ENCODE results near the gene ZNF780B.
"Not testable (repeated sequence)": the region's sequence is repeated elsewhere in the genome, so short reads cannot be mapped to it uniquely, and the experiment has no call there.

The ZNF780B gene

DNA sequence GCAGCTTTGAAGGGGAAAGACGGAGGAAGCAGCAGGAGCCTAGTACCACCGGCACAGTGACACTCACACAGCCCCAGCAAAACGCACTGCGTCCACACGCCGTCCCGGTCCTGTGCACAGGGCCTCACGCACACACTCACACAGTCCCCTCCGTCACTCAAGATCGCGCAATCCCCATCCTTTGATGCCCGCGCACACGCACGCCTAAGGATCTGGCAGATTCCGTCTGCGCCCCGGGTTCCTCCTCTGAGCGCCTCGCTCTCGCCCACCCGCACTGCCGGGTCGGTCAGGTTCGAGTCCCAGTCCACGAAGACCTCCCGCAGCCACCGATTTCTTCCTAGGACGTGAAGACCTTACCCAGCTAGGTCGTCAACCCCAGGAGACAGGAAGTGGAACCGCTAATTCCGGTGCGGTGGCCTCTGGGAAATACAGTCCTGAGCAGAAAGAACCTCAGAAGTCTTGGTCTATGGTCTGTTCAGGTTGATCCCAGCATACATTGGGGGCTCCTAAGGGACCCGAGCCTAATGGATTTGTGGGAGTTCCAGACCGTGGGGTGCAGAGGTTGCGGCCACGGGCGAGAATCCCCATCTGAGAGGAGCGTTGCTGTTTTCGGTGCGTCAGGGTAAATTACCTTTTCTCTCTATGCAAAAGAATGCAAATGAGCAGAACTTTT lies at the start of gene ZNF780B:
Gene ZNF780B, minus strand, starts transcription at position 400 of the 673 bp plus-strand sequence. CDS start 5,899 bp downstream, outside the sequence.
- DNase-seq (ENCODE audit: low read depth) = peak; percentile 41

DNA sequence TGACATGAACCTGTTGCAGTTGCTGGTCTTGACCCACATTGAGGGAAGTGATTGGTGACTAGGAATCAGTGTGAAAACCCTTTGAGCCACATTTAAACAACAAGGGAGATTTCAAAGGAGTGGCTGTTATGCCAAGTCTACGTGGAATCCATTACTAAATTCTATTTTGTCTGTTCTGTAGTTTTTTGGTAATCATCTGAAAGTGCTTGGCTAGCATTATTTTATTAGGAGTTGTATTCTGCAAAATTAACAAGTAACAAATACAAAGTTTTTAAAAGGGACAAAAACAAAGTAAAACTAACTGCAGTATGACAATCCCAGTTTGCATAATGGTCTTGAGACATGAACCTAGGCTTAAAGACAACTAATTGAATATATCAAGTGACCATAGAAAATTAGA lies 48.7 kb upstream of the ZNF780B start:
- DNase-seq (ENCODE audit: low read depth) = no peak

DNA sequence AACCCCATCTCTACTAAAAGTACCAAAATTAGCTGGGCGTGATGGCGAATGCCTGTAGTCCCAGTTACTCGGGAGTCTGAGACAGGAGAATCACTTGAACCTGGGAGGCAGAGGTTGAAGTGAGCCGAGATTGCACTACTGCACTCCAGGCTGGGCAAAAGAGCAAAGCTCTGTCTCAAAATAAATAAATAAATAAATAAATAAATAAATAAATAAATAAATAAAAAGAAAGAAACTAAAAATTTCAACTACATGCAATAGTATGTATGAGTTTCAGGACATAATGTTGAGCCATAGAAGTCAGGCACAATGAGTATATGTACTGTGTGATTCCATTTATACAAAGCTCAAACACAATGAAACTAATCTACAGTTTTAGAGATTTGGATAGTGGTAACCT lies 47.6 kb upstream of the ZNF780B start:
- DNase-seq (ENCODE audit: low read depth) = no peak

DNA sequence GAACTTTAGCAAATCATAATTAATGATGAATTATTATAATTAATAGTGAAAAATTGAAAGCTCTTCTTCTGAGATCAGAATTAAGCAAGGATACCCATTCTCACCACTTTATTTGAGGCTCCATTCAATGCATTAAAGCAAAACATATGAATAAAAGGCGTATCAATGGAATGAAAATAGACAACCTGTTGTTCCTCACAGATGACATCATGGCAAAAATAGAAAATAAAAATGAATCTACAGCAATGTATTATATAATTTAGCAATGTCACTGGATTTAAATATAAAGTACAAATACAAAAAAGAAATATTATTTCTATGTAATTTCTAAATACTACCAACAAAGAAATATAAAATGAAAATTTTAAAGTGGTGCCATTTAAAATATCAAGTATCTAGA lies 45.8 kb upstream of the ZNF780B start:
- DNase-seq (ENCODE audit: low read depth) = no peak

- DNase-seq (ENCODE audit: low read depth) = no peak
These were observed 37.4 kb upstream of the ZNF780B start for GRCh38 chr19:40093416-40093815.

- DNase-seq (ENCODE audit: low read depth) = no peak
These were observed 35.4 kb upstream of the ZNF780B start for GRCh38 chr19:40091205-40092129.

GRCh38 chr19:40090241-40091204 lies 34.5 kb upstream of the ZNF780B start, which contains the start of gene ZNF780A:
Gene ZNF780A (minus strand): TSS chr19:40090943. CDS start chr19:40084753, 6,190 bp downstream.
- peak; percentile 63 for DNase-seq (ENCODE audit: low read depth)

DNA sequence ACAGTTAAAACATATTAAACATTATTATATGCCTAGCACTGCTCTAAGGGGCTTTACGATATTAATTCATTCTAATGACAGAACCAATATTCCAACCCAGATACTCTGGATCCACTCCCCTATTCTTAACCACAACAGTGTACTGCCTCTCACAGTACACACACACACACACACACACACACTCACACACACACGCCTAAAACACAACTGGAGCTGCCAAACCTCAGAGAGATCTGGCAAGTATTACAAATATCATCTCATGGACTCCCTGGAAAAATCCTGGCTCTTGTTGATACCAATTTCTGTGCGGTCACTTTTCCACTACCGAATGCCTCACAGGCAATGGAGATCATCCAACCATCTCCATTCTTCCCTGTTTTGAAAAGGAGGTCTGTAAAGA lies 33.4 kb upstream of the ZNF780B start:
- DNase-seq (ENCODE audit: low read depth) = no peak

DNA sequence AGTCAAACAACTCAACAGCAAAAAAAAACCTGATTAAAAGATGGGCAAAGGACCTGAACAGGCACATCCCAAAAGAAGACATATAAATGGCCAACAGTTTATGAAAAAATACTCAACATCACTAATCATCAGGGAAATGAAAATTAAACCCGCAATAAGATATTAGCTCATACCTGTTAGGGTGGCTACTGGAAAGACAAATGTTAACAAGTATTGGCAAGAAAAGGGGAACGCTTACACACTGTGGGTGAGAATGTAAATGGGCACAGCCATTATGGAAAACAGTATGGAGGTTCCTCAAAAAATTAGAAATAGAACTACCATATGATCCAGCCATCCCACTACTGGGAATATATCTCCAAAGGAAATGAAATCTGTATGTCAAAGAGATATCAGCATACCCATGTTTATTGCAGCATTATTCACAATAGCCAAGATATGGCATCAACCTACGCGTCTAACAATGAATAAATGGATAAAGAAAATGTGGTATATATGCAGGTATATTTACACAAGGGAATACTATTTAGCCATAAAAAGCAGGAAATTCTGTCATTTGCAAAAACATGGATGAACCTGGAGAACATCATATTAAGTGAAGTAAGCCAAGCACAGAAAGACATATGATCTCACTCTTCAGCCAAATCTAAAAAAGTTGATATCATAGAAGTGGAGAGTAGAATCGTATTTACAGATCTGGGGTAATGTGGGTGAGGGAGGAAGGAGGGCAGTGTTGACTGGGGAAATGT lies 32.4 kb upstream of the ZNF780B start:
- DNase-seq (ENCODE audit: low read depth) = no peak

- DNase-seq (ENCODE audit: low read depth) = no peak
These were observed 28.9 kb upstream of the ZNF780B start for GRCh38 chr19:40084948-40085347.

DNA sequence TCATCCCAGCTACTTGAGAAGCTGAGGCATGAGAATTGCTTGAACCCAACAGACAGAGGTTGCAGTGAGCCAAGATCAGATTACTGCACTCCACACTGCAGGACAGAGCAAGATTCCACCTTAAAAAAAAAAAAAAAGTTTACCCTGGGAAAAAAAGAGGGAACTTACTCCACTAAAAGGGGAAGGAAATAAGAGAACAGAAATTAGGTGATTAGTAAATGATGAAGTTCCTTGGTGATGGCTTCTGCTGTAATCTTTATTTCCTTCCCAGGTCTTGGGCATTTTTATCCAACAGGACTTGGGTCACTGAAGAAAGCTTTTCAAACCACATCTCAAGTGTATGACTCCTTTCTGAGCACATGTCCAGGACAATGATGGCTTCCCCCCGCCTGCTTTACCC lies 25.4 kb upstream of the ZNF780B start:
- no peak for DNase-seq (ENCODE audit: low read depth)

DNA sequence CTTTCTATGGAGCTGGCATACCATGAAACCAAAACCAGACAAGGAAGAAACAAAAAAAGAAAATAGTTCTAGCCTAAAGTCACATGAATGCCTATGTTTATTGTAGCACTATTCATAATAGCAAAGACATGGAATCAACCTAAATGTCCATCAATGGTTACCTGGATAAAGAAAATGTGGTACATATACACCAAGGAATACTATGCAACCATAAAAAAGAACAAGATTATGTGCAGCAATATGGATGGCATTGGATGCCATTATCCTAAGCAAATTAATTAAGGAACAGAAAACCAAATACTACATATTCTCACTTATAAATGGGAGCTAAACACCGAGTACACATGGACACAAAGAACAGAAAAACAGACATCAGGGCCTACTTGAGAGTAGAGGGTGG lies 24.3 kb upstream of the ZNF780B start:
- no peak for DNase-seq (ENCODE audit: low read depth)

DNA sequence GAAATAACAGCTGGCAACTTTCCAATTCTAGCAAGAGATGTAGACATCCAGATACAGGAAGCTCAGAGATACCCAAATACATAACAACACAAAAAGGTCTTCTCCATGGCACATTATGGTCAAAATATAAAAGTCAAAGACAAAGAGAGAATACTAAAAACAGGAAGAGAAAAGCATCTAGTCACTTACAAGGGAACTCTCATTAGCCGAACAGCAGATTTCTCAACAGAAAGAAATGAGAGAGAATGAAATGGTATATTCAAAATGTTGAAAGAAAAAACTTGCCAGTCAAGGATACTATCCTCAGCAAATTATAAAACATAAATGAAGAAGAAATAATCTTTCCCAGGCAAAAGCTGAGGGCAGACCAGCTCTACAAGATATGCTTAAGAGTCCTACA lies 22.3 kb upstream of the ZNF780B start:
- no peak for DNase-seq (ENCODE audit: low read depth)

DNA sequence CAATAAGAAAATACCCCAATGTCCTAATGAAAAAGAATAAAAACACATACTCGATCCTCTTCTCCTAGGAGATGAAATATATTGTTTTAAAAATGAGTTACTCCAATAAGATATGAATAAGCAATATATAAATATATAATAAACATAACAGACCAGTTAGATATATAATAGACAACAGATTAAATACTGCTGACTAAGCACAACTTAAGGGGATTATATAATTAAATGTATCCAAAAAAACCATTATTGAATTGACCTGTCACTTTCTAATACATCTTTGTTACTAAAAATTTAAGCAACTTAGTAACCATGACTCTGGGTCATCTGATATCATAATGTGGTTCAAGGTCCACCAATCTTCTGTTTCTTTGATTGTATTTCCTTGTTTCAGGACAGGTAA lies 14.0 kb upstream of the ZNF780B start:
- DNase-seq (ENCODE audit: low read depth) = no peak

DNA sequence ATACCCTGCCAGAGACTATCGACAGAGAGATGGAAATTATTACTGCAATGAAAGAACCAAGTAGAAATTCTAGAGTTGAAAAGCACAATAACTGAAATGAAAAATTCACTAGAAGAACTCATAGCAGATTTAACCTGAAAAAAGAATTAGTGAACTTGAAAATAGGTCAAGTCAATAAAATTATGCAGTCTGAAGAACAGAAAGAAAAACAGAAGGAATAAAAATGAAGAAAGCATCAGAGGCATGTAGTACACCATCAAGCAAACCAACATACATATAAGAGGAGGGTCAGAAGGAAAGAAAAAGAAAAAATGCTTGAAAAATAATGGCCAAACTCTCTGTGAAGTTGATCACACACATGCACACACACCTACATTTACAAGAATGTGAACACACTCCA lies 3.6 kb upstream of the ZNF780B start:
- DNase-seq (ENCODE audit: low read depth) = no peak

DNA sequence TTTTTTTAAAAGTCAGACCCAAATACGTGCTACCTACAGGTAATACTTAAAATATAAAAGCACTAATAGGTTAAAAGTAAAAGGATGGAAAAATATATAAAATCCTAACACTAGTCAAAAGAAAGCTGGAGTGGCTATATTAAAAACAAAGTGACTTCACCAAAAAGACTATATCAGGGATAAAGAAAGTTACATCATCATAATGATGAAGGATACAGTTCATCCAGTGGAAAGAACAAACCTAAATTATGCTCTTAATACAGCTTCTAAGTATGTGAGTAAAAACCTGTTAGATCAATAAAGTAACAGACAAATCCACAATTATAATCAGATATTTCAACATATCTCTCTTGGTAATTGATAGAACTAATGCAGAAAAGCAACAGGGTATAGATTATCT lies 1.1 kb upstream of the ZNF780B start:
- DNase-seq (ENCODE audit: low read depth) = no peak

DNA sequence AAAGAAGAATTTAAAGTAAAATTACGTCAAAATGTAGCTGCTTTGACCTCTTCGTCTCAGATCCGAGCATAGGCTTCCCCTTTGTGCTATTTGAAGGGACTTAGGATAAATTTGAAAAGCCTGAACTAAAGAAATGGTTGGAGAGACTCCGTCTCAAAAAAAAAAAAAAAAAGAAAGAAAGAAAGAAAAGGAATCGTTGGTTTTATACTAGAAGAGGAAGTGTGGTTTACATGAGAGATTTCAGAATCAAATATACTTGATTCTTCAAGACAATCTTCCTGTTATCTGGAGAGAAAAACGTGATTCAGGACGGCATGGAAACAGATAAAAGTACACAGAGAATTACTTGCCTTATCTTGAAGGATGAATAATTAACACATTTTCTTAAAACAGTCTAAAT lies 474 bp upstream of the ZNF780B start:
- DNase-seq (ENCODE audit: low read depth) = no peak

DNA sequence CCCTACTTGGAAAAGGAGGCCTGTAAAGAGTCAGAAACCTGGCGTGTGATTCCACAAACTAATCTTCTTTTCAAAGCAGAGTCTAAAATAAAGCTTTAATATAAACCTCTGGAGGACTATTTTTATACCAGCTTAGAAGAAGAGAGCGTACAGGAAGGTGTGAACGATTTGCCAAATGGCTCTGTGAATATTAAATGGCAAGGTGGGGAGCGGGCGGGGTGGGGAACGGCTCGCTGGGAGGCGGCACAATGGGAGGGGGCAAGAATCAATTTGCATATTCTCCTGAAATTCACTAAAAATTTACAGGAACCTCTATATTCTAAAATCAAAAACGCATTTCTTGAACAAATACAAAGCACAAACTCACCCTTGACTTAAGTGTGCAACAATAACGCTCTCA lies 982 bp downstream of the ZNF780B start:
- DNase-seq (ENCODE audit: low read depth) = no peak

DNA sequence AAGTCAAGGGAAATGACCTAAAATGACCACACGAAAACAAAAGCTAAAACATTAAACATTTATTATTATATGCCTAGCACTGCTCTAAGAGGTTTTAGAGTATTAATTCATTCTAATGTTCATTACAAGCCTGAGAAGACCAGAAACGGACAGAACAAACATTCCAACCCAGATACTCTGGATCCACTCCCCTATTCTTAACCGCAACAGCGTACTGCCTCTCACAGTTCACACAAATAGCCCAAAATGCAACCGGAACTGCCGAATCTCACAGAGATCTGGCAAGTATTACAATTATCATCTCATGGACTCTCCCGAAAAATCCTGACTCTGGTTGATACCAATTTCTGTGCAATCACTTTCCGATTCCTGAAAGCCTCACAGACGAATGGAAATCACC lies 1.4 kb downstream of the ZNF780B start:
- no peak for DNase-seq (ENCODE audit: low read depth)

DNA sequence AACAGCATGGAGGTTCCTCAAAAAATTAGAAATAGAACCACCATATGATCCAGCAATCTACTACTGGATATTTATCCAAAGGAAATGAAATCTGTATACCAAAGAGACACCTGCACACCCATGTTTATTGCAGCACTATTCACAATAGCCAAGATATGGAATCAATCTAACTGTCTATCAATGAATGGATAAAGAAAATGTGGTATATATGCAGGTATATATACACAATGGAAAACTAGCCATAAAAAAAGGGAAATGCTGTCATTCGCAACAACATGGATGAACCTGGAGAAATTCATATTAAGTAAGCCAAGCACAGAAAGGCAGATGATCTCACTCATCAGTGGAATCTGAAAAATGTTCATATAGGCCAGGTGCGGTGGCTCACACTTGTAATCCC lies 2.5 kb downstream of the ZNF780B start:
- no peak for DNase-seq (ENCODE audit: low read depth)

GRCh38 chr19:40041718-40042117 lies 14.3 kb downstream of the ZNF780B start:
- not testable (repeated sequence) for DNase-seq (ENCODE audit: low read depth)
